ENCODE measurements around the gene ITGB8. TPM values are rescaled to one million over a fixed set of nuclear protein-coding genes. Genes with fewer than 3 reads are reported as not detected.

ITGB8 gene
- total RNA-seq, 3 donors from 2014 or later = 9.3 to 11.6 (median 10.8) TPM

DNA sequence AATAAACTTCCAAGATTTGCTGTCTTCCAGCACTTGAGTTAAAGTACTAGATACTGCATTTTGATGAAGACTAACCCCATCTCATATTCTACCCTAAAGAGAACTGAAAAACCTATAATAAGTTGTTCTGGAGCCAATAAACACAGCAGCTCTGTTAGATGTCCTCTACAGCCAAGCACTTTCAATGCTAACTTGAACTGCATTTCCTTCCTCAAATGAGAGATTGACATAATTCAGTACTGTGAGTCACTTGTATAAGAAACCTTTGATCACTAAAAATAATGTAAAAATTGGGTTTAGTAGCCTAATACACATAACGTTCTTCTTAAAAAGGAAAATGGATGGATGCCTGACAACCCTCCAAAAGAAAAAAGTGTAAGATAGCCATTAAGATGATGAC is 81.3 kb downstream of the ITGB8 start:
- Histone ChIP-seq H3K36me3 (ENCODE audit: low read depth) (no peaks in the 10 kb centered on the region), H3K9me3 (no peaks in the 10 kb centered on the region), H3K4me3 (no peak overlapping the region), H3K4me1 (ENCODE audit: low read depth) (peaks cover under 1% of the 10 kb centered on the region)
- TF ChIP-seq, protein P1, sequence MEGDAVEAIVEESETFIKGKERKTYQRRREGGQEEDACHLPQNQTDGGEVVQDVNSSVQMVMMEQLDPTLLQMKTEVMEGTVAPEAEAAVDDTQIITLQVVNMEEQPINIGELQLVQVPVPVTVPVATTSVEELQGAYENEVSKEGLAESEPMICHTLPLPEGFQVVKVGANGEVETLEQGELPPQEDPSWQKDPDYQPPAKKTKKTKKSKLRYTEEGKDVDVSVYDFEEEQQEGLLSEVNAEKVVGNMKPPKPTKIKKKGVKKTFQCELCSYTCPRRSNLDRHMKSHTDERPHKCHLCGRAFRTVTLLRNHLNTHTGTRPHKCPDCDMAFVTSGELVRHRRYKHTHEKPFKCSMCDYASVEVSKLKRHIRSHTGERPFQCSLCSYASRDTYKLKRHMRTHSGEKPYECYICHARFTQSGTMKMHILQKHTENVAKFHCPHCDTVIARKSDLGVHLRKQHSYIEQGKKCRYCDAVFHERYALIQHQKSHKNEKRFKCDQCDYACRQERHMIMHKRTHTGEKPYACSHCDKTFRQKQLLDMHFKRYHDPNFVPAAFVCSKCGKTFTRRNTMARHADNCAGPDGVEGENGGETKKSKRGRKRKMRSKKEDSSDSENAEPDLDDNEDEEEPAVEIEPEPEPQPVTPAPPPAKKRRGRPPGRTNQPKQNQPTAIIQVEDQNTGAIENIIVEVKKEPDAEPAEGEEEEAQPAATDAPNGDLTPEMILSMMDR (IDR thresholded peaks at IDR 0.05) = no peak
- DNase-seq = no peak
- peak; percentile 40 for ATAC-seq
- intact Hi-C loops (cut with DNase I, micrococcal nuclease) = no loop called here

DNA sequence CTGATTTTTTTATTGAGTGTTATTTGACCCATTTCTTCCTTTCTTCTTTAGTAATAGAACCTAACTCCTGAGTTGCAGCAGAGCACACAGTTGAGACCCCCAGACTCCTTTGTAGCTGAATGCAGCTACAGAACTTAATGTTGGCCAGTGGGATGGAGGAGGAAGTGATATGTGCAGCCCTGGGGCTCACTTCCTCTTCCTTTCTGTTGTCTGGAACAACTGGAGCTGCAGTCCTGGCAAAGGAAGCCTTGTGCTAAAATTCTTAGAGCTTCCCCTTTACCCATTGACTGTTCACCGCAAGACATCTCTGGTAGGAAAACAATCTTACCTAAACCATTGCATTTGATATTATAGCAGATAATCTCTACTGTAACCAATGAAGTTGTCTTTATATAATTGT is 86.6 kb downstream of the ITGB8 start:
- peak in 1 of 3 donors; percentile 27 for DNase-seq
- intact Hi-C loops (cut with DNase I, micrococcal nuclease) = no loop called here

DNA sequence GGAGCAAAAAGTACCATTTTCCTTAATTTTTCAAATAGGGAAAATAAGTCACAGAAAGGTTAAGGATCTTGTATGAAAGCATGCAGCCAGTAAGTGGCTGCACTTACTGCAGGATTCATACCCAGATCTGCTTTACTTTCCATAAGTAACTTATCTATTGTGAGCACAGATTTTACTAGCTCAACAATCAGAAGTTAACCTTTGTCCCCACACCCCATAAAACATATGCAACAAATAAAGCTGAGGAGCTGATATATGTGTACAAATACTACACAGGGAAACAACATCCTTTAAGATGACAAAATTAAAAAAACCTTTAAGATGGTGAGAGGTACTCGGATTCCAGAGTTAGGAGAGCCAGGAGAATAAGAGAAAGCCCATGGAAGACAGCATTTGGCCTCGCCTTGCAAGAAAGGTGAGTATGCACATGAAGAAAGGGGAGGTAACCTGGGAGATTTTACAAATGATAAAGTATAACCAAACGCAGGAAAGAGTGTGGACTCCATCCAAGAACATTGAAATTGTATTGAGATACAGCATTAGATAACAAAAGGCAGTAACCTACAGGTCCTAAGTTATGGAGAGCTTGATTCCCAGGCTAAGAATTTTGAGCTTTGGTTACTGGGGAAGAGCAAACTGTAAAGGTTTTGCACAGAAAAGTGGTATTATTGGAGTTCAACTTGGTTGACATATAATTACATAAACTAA is 87.1 kb downstream of the ITGB8 start:
- Histone ChIP-seq H3K4me1 (ENCODE audit: low read depth) (peaks cover 7% of the 10 kb centered on the region), H3K36me3 (ENCODE audit: low read depth) (no peaks in the 10 kb centered on the region), H3K9me3 (no peaks in the 10 kb centered on the region), H3K4me3 (no peak overlapping the region)
- TF ChIP-seq, protein P1 (IDR thresholded peaks at IDR 0.05) = no peak
- peak; percentile 98 for ATAC-seq
- intact Hi-C loops (cut with DNase I, micrococcal nuclease) = no loop called here
- peak in 1 of 3 donors; percentile 52 for DNase-seq

More for the DNA sequence above, 86.6 kb downstream of the ITGB8 start:
- no peaks in the 10 kb centered on the region for H3K36me3 ChIP-seq (ENCODE audit: low read depth)
- H3K9me3 ChIP-seq = no peaks in the 10 kb centered on the region
- TF ChIP-seq, protein P1 (IDR thresholded peaks at IDR 0.05) = no peak
- peaks cover 7% of the 10 kb centered on the region for H3K4me1 ChIP-seq (ENCODE audit: low read depth)
- H3K4me3 ChIP-seq = no peak overlapping the region
- peak; percentile 69 for ATAC-seq

DNA sequence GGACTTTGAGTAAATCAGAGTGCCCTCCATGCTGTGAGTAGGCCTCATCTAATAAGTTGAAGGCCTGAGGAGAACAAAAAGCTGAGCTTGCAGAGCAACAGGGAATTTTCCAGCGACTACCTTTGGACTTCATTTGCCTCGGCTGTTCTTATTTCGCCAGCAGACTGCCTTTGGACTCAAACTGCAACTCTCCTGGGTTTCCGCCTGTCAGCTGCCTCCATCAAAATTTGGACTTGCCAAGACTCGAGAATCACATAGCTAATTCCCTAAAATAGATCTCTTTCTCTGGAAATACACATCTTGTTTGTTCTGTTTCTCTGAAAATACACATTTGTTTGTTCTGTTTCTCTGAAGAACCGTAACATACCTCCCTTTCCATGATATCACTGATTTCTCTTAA is 93.8 kb downstream of the ITGB8 start:
- ATAC-seq (no peak), DNase-seq (no peak)
- H3K36me3 ChIP-seq (ENCODE audit: low read depth) = no peaks in the 10 kb centered on the region
- no peak overlapping the region for H3K4me3 ChIP-seq
- no peaks in the 10 kb centered on the region for H3K4me1 ChIP-seq (ENCODE audit: low read depth)
- intact Hi-C loops (cut with DNase I, micrococcal nuclease) = no loop called here
- TF ChIP-seq, protein P1 (IDR thresholded peaks at IDR 0.05) = no peak
- H3K9me3 ChIP-seq = no peaks in the 10 kb centered on the region

DNA sequence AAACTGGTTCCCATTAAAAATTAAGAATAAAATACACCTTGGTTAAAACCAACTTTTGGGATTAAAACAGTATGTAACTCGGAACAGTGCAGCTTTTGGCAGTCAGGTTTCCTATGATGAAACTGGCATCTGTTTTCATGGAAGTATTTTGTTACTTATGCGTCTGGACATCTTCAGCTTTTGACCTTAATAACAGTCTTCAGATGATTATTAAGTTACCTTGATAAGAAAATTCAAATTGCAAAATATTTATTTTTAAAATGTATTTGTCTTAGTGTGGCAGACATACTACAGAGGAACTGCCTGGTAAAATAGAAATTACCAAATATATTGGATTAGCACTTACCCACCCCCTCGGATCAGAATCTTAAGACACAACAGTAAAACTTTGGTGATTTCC is 100.0 kb downstream of the ITGB8 start:
- TF ChIP-seq, protein P1 (IDR thresholded peaks at IDR 0.05) = no peak
- DNase-seq = no peak
- intact Hi-C loops (cut with DNase I, micrococcal nuclease) = no loop called here
- Histone ChIP-seq H3K36me3 (ENCODE audit: low read depth) (no peaks in the 10 kb centered on the region), H3K9me3 (no peaks in the 10 kb centered on the region), H3K4me1 (ENCODE audit: low read depth) (no peaks in the 10 kb centered on the region), H3K4me3 (no peak overlapping the region)
- ATAC-seq = no peak
